Smooth muscle cell (in vitro differentiated cells): ENCODE results near the gene RAB34. TPM values are rescaled to one million over a fixed set of nuclear protein-coding genes. Genes with fewer than 3 reads are reported as not detected.

Source experiments
- DNase-seq: peaks from one replicate; lab custom pipeline; 2025; ENCODE audit not compliant: unreplicated experiment; lab: John Stamatoyannopoulos, UW
- H2AFZ ChIP-seq: fragments of 200-600 bp; sonication (generic); 2 replicates; pipeline ENCODE4 v1.6.0; 2016; ENCODE audit warnings: antibody characterized with exemption, low read depth, mild to moderate bottlenecking
- H3F3A ChIP-seq: fragments of 200-600 bp; sonication (generic); 2 replicates; pipeline ENCODE4 v1.6.0; 2017; ENCODE audit warnings: antibody characterized with exemption, low read depth
- H3K27ac ChIP-seq: fragments of 200-600 bp; sonication (generic); 2 replicates; pipeline ENCODE4 v1.5.1; 2016; ENCODE audit warnings: low read depth, mild to moderate bottlenecking
- H3K27me3 ChIP-seq: fragments of 200-600 bp; sonication (generic); 2 replicates; pipeline ENCODE4 v1.6.1; 2016; ENCODE audit warnings: low read depth, mild to moderate bottlenecking
- H3K36me3 ChIP-seq: fragments of 200-600 bp; sonication (generic); 2 replicates; pipeline ENCODE4 v1.5.1; 2016; ENCODE audit warnings: low read depth
- H3K4me1 ChIP-seq: fragments of 200-600 bp; sonication (generic); 2 replicates; pipeline ENCODE4 v1.5.1; 2016; ENCODE audit warnings: low read depth
- H3K4me2 ChIP-seq: fragments of 200-600 bp; sonication (generic); 2 replicates; pipeline ENCODE4 v1.6.0; 2016; ENCODE audit warnings: mild to moderate bottlenecking
- H3K4me3 ChIP-seq: fragments of 200-600 bp; sonication (generic); 2 replicates; pipeline ENCODE4 v1.5.1; 2016; ENCODE audit warnings: mild to moderate bottlenecking
- H3K79me2 ChIP-seq: fragments of 200-600 bp; sonication (generic); 2 replicates; pipeline ENCODE4 v1.6.0; 2016; ENCODE audit warnings: low read depth, mild to moderate bottlenecking
- H3K9ac ChIP-seq: fragments of 200-600 bp; sonication (generic); 2 replicates; pipeline ENCODE4 v1.6.0; 2016; ENCODE audit warnings: low read depth
- H3K9me3 ChIP-seq: fragments of 200-600 bp; sonication (generic); replicated peaks from 2 replicates; pipeline ENCODE4 v1.5.1; 2016; ENCODE audit warnings: low read depth
- H4K20me1 ChIP-seq: fragments of 200-600 bp; sonication (generic); 2 replicates; pipeline ENCODE4 v1.6.0; 2016; ENCODE audit warnings: low read depth
- CTCF ChIP-seq: fragments of 200-600 bp; sonication (generic); IDR thresholded peaks from 2 replicates; pipeline ENCODE4 v1.5.1; 2017; ENCODE audit warnings: borderline replicate concordance, mild to moderate bottlenecking, antibody characterized with exemption; ENCODE audit not compliant: insufficient read depth, poor library complexity, severe bottlenecking
- WGBS: methylation state at CpG from one replicate; pipeline ENCODE4 v1.1.7; 2016; ENCODE audit warnings: low lambda C conversion rate; 5-methylcytosine and 5-hydroxymethylcytosine counted together
- polyA plus RNA-seq: library from polyadenylated mRNA; unstranded; fragments of >200 nt; fragmentation: Nextera tagmentation; extraction: Ambion mirVana; gene quantifications from 2 replicates; pipeline ENCODE4 v1.2.1, GENCODE V29; 2016
- total RNA-seq: library from RNA; depleted of rRNA; stranded (reverse); fragments of >200 nt; gene quantifications from 2 replicates; pipeline ENCODE4 v1.2.3, GENCODE V29; 2014

Gene RAB34
- total and polyA plus RNA-seq, 2 experiments from 2014 or later: 208 to 289 TPM

- Histone ChIP-seq H3K9me3 (no peaks in the 10 kb centered on the region), H3K9ac (no peak overlapping the region), H3K27ac (no peak overlapping the region), H3K4me3 (no peak overlapping the region), H3K27me3 (no peaks in the 10 kb centered on the region), H3K79me2 (peaks cover 9% of the 10 kb centered on the region), H3K4me2 (no peak overlapping the region), H3F3A (peaks cover 28% of the 10 kb centered on the region), H3K4me1 (no peaks in the 10 kb centered on the region), H4K20me1 (peaks cover 78% of the 10 kb centered on the region), H3K36me3 (no peaks in the 10 kb centered on the region), H2AFZ (no peak overlapping the region)
- DNase-seq: no peak
- TF ChIP-seq CTCF: no peak
- 96% methylated on average over 10 of the region's 10 CpGs for WGBS
These were observed 34.1 kb upstream of the RAB34 start for GRCh38 chr17:28751600-28752366.

GRCh38 chr17:28750178-28751047, 32.7 kb upstream of the RAB34 start:
- peak; percentile 92 for TF ChIP-seq CTCF
- H3K4me2 ChIP-seq: no peak overlapping the region
- H3K36me3 ChIP-seq: no peaks in the 10 kb centered on the region
- H3K4me3 ChIP-seq: no peak overlapping the region
- no peak overlapping the region for H3K9ac ChIP-seq
- DNase-seq: peak; percentile 56
- 53% methylated on average over 20 of the region's 20 CpGs for WGBS
- peaks cover 35% of the 10 kb centered on the region for H3F3A ChIP-seq
- peak overlapping the region; percentile 26 for H3K27ac ChIP-seq
- H3K4me1 ChIP-seq: peaks cover 12% of the 10 kb centered on the region
- H2AFZ ChIP-seq: no peak overlapping the region
- no peaks in the 10 kb centered on the region for H3K9me3 ChIP-seq
- H4K20me1 ChIP-seq: peaks cover 82% of the 10 kb centered on the region
- H3K79me2 ChIP-seq: peaks cover 23% of the 10 kb centered on the region
- no peaks in the 10 kb centered on the region for H3K27me3 ChIP-seq

GRCh38 chr17:28749516-28750177, 32.0 kb upstream of the RAB34 start:
- peaks cover 12% of the 10 kb centered on the region for H3K4me1 ChIP-seq
- no peaks in the 10 kb centered on the region for H3K27me3 ChIP-seq
- no peak overlapping the region for H3K4me2 ChIP-seq
- H3K36me3 ChIP-seq: no peaks in the 10 kb centered on the region
- no peak overlapping the region for H3K4me3 ChIP-seq
- H3K79me2 ChIP-seq: peaks cover 30% of the 10 kb centered on the region
- WGBS: 68% methylated on average over 11 of the region's 11 CpGs
- no peak overlapping the region for H3K9ac ChIP-seq
- peaks cover 83% of the 10 kb centered on the region for H4K20me1 ChIP-seq
- peaks cover 43% of the 10 kb centered on the region for H3F3A ChIP-seq
- peak overlapping the region; percentile 39 for H3K27ac ChIP-seq
- DNase-seq: no peak
- H2AFZ ChIP-seq: no peak overlapping the region
- H3K9me3 ChIP-seq: no peaks in the 10 kb centered on the region
- TF ChIP-seq CTCF: no peak
